WTC11 (cell line): ENCODE measurements around the gene LENEP.

Experiments
- ZNF416 ChIP-seq: fragments of 250-450 bp; sonication (Bioruptor Pico); IDR thresholded peaks from 2 replicates; pipeline ENCODE4 v1.9.0; 2021; ENCODE audit warnings: mild to moderate bottlenecking, inconsistent platforms
- TF ChIP-seq, protein P1 (sequence below): fragments of 200-600 bp; IDR thresholded peaks from 2 replicates; pipeline ENCODE4 v1.8.0; 2022; ENCODE audit warnings: antibody characterized with exemption

DNA sequence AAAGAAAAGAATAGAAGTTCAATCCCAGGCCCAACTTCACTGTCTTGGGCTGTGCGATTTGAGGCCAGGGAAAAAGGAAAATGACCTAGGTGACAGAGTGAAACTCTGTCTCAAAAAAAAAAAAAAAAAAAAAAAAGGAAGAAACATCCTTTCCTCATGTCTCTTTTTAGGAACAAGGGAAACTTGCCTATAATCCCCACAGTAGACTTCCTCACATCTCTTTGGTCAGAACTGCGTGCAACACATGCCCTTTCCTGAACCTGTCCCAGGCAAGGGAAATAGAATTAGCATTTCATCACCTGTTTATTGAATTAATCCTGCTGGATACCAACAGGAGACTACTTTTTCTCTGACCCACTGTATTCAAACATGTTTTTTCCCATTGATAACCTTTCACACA, 42.5 kb downstream of the LENEP start:
- no peak for TF ChIP-seq ZNF416 (CRISPR knock-in tag)
- TF ChIP-seq, protein P1, sequence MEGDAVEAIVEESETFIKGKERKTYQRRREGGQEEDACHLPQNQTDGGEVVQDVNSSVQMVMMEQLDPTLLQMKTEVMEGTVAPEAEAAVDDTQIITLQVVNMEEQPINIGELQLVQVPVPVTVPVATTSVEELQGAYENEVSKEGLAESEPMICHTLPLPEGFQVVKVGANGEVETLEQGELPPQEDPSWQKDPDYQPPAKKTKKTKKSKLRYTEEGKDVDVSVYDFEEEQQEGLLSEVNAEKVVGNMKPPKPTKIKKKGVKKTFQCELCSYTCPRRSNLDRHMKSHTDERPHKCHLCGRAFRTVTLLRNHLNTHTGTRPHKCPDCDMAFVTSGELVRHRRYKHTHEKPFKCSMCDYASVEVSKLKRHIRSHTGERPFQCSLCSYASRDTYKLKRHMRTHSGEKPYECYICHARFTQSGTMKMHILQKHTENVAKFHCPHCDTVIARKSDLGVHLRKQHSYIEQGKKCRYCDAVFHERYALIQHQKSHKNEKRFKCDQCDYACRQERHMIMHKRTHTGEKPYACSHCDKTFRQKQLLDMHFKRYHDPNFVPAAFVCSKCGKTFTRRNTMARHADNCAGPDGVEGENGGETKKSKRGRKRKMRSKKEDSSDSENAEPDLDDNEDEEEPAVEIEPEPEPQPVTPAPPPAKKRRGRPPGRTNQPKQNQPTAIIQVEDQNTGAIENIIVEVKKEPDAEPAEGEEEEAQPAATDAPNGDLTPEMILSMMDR, result no peak
